Hepatocyte (in vitro differentiated cells): Measurements from ENCODE around the gene TEC.

ENCODE experiments used
- EZH2phosphoT487 ChIP-seq: fragments of 200-600 bp; sonication (generic); IDR thresholded peaks from one replicate; pipeline ENCODE4 v1.6.1; 2018; ENCODE audit warnings: antibody characterized with exemption, mild to moderate bottlenecking, low read depth, moderate library complexity; ENCODE audit not compliant: unreplicated experiment, severe bottlenecking
- TF ChIP-seq, protein P1 (sequence below): fragments of 200-600 bp; sonication (generic); IDR thresholded peaks from 2 replicates; pipeline ENCODE4 v1.5.1; 2016; ENCODE audit warnings: antibody characterized with exemption, mild to moderate bottlenecking; ENCODE audit not compliant: poor library complexity

GRCh38 chr4:48258845-48259397 lies 10.7 kb downstream of the TEC start:
- TF ChIP-seq, protein P1, sequence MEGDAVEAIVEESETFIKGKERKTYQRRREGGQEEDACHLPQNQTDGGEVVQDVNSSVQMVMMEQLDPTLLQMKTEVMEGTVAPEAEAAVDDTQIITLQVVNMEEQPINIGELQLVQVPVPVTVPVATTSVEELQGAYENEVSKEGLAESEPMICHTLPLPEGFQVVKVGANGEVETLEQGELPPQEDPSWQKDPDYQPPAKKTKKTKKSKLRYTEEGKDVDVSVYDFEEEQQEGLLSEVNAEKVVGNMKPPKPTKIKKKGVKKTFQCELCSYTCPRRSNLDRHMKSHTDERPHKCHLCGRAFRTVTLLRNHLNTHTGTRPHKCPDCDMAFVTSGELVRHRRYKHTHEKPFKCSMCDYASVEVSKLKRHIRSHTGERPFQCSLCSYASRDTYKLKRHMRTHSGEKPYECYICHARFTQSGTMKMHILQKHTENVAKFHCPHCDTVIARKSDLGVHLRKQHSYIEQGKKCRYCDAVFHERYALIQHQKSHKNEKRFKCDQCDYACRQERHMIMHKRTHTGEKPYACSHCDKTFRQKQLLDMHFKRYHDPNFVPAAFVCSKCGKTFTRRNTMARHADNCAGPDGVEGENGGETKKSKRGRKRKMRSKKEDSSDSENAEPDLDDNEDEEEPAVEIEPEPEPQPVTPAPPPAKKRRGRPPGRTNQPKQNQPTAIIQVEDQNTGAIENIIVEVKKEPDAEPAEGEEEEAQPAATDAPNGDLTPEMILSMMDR = no peak
- TF ChIP-seq EZH2phosphoT487 = no peak
